Measurements from ENCODE around the gene GRIA4.

DNA sequence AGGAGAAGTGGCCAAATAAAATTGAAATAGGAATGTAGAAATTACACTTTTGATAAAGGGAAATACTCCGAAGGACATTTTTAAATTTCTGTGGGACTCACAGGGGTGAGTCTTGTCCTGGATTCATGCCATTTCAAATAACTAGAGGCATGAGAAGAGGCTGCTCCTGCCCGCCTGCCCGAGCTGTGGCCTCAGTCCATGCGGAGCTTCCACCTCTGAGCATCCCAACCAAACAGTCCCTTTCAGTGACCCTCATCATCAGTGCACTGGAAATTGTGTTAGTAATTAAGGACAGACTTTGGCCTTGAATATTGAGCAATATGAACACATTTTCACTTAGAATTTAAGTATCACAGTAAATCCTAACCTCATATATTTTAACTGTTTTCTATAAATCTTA, 25.6 kb downstream of the GRIA4 start:
- no peak for TF ChIP-seq GATA2 (IDR thresholded peaks at IDR 0.05; ENCODE audit: low read depth, low read length)
- TF ChIP-seq GATA3 (IDR thresholded peaks at IDR 0.05; ENCODE audit: low read depth, low read length): no peak
